Left renal cortex interstitium (tissue), 4 donors: ENCODE measurements around the gene VWA3B. TPM values are rescaled to one million over a fixed set of nuclear protein-coding genes. Genes with fewer than 3 reads are reported as not detected.
A peak's percentile ranks its signal among the peaks of the same experiment; 100 is the strongest.

ENCODE experiments used
- DNase-seq, 4 donors: peaks; one replicate each; pipeline ENCODE4 v3.0.0-alpha.2; 2013; ENCODE audit warnings: low read depth in 4 of 4, low spot score in 2 of 4, missing footprints in 1 of 4
- polyA plus RNA-seq, 4 donors: library from polyadenylated mRNA; unstranded; fragments of 120-200 nt; gene quantifications; one replicate each; pipeline ENCODE4 v1.2.1, GENCODE V29; 2013; ENCODE audit not compliant: insufficient read length in 4 of 4

Gene VWA3B
- polyA plus RNA-seq, 4 donors = 0.25 to 0.42 (median 0.36) TPM

DNA sequence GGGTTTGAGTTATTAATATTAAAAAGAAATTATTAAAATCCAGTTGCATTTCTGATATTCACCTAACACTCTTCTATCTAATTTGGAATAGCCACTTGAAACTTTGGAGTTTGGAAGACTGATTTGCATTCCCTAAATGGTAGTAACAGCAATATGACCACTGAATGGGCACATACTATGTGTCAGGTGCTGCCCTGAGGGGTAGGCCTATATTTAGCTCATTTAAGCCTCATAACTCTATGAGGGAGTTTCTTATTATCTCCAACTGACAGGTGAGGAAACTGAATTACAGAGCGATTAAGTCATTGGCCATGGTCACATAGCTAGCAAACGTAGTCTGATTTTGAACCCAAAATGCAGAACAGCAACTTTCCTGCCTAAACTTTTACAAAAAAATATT lies 77.3 kb downstream of the VWA3B start:
- DNase-seq = no peak

DNA sequence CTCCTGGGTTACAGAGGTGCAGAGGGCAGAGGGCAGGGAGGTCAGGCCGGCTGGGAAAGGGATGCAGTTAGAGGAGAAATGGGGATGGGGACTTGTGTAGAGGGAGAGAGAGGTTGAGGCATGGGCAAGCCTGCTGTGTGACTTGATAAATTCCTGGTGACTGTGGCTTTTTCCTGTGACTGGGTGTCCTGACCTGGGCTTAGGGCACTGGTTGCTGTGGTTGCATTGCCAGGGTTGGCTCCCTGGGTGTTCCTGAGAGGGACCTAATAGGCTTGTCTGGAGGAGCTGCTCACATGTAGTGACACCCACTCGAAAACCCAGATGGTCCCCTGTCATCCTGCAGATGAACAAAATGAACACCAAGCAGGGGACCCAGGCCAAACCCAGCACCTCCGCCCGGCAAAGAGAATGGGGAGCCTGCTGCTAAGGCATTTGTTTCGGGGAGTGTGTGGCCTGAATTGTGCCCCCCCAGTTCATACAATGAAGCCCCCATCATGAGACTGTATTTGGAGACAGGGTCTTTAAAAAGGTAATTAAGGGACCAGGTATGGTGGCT lies 78.6 kb downstream of the VWA3B start:
- DNase-seq = no peak

DNA sequence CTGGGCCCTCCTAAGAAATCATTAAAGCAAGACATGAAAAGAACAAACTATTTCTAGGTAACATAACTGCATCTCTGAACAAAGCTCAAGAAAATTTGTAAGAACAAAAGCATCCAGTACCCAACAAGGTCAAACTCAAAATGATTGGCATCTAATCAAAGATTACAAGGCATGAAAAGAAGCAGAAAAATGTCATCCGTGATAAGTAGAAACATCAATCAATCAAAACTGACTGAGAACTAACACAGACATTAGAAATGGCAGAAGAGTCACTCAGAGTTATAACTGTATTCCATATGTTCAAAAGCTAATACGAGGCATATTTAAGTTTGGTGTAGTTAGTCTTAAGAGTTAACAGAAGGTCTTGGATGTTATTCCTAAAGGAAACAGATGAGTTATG lies 80.9 kb downstream of the VWA3B start:
- DNase-seq = no peak

DNA sequence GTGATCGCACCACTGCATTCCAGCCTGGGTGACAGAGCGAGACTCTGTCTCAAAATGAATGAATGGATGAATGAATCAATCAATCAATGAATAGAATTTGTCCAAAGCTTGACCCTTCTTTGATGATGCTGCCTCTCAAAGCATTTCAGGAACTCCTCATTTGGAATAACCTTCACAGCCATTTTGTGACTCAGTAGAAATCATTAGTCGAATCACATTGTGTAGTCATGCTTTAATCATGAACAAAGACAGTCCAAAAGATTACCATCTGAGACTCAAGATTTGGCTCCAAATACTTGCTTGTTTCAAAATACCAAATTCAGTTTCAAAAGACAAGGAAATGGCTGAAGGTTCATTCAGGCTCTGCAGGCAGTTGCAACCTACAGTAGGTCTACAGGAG lies 83.1 kb downstream of the VWA3B start:
- DNase-seq = no peak

DNA sequence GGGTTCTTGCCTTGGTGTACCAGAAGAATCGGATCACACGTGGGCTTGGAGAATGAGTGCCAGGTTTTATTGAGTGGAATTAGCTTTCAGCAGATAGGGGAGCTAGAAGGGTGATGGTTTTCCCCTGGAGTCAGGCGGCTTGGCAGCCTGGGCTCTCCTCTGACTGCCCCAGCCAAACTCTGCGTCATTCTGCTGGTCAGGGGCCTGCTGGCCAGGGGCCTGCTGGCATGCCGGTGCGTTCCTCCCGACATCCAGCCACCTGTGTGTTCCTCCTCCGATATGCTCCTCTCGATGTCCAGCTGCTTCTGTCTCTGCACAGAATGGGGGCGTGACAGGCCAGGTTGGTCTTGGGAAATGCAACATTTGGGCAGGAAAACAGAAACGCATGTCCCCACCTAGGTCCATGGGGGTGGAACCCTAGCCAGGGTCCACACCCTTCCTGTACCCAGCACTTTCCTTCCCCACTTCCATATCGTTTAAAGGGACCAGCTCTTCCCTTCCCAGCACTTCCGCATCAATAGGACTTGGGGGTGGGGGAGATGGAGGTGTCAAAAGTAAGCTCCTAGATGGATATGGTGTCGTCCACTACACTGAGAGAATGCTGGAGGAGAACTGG lies 85.3 kb downstream of the VWA3B start:
- DNase-seq = no peak

DNA sequence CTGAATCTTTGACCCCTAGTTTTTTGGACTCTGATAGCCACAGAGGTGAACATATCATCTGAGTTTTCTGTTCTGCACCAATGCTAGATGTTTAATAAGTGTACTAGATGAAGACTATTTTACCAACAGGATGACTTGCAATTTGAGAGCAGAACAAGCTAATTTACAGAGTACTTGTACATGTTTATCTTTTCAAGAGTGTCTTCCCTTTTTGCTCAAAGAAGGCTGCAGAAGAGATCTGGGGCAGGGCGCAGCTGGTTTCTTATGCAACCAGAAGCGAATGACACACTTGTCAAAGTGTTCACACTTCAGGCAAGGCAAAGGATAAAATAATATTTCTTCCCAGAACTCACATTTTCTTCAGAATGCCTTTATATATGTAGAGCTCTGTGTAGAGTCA lies 86.0 kb downstream of the VWA3B start:
- DNase-seq = no peak

DNA sequence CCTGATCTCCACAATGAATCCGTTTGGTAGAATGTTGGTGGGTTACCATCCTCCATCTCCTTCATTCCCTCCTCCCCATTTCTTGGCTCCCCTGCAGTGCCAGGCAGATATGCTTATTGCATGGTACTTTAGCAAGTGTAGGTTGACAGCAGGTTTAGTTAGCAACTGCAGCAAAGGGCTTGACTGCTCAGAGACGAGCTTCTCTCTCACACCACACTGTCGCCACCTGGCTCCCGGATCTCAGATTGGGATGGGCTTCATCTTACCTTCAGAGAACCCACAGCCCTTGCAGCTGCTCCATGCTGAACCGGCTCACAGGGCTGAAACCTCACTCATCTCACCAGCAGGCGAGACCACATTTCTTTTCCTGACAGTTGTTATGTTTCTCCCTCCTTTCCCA lies 88.8 kb downstream of the VWA3B start:
- DNase-seq = no peak

DNA sequence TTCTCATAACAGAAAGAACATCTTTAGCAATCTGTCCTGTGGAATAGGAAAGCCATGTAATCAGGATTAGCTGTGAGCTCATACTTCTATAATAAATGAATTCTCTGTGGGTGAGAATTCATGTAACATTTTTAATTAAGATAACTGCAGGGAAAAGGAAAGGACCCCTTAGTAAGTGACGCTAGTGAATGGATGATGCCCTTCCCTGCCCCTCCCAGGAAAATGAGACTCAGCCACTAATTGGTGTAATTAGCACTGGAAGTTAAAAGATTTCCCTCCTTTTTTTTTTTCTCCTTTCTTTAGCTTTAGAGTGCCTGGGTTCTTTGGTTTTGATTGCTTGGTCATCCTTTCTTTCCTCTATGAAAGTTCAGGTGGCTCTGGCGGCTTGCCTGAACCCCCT lies 90.3 kb downstream of the VWA3B start:
- no peak for DNase-seq

DNA sequence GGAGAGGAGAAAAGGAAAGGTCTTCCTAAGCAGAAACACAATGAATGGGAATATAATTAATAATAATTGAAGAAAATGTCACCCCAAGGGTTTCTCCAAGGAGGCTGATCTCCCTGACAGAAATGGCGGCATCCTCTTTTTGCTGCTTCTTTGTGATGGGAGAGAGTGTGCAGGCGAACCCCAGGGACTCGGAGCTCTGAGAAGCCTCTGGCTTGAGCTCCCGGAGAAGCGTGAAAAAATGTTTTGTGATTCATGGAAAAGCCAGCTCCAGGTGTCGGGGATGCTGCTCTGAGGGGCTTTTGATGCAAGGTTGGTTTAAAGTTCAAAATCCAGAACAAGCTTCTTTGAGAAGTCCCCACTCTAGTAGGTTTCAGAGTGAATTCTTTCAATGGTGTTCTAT lies 91.0 kb downstream of the VWA3B start:
- DNase-seq = no peak

DNA sequence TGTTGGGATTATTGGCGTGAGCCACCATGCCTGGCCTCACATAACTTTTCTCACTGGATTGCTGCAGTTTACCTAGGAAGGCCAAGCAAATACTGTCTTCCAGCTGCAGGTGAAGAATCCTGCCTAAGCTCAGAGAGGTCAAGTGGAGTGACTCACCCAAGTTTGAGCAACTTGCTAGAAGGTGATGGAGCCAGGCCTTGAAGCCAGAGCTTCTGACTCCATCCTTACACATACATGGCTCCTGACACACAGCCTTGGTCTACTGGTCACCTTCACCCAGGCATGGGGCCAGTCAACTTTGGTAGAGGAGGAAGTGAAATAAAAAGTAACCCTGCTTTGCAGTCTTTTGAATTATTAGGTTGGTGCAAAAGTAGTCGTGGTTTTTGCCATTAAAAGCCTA lies 93.5 kb downstream of the VWA3B start:
- DNase-seq = no peak

DNA sequence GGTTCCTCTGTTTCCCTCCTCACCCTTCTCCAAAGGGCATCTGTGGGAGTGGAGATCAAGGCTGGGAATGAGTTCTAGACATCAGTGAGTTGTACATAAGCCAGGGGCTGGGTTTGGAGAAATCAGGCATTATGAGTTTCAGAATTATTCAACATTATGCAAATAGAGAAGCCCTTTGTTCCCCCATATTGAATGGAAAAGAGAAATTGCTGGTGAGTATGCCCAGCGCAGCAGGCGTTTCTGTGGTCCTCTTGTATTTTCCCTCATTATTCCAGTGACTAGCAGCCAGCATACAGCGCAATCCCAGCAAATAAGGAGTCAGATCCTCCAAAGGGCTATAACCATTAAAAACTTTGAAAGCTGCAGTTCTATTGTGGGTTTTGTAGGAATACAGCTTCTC lies 94.4 kb downstream of the VWA3B start:
- DNase-seq = no peak

DNA sequence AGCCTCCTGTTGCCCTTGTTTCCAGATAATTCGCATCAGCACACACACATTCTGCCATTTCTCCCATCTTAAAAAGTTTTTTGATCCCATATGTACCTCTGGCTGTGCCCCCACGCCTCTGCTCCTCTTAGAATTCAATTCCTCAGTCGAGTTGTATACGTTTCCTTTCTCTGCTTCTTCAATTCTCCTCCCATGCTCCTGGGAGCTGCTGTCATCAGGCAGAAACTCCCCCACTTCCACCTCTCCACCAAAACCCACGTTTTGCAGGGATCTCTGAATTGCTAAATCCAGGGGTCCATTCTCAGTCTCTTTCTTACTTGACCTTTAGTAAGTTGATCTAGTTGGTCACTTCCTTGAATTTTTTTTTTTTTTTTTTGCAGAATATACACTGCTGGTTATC lies 98.8 kb downstream of the VWA3B start:
- no peak for DNase-seq

DNA sequence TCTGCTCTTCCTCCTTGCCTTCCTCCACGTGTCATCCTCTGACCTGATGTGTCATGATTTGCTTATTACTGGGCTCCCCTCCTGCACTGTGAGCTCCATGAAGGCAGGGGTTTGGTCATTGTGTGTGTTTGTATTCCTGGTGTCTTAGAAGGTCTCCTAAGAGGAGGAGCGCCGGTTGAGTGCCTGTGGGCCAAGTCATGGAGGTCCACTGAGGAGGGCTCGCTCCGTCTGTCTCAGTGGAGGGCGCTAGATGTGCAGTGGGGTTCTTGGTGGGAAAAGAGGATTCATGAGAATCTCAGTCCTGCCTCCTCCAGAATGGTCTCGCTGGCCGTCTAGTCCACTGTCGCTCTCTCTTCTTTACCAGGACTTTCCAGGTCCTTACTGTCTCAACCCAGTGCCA lies 100.2 kb downstream of the VWA3B start:
- DNase-seq = no peak

DNA sequence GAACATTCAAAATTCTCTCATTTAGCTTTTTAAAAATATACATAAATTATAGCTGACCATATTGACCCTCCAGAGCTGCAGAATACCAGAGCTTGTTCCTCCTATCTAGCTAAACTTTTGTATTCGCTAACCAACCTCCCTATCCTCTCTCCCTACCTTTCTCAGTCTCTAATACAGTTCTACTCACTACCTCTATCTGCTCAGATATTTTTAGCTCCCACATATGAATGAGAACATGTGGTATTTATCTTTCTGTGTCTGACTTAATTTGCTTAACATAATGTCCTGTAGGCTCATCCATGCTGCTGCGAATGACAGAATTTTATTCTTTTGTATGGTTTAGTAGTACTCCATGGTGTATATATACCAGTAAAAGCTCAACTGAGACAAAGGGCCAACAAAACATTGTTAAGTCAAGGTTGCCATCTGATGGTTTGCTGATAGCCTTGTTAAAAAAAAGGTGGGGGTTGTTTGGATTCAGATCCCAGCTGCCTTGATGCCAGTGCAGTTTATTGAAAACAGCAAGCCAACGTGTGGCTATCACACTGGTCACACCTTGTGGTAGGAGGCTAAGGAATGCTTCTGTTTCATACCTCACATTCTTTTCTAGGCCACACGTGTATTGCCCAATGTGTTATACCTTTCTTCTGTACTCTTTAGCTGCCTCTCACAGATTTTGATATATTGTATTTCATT lies 101.5 kb downstream of the VWA3B start:
- no peak for DNase-seq

DNA sequence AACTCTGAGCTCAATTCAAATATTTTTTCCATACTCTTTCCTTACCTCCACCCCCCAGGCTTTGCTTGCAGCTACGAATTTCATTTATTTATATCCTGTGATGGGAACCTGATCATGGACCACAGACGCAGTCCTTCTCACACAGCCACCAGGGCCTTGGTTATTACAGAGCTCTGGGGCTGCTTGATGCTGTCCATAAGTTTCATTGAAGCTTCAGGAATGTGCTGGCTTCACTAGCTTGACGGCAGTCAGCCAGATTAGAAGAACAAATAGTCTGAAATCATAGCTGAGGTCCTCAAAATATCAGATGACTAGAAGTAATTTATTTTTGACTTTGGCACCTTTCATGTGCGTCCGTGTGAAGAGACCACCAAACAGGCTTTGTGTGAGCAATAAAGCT lies 104.9 kb downstream of the VWA3B start:
- DNase-seq = no peak

DNA sequence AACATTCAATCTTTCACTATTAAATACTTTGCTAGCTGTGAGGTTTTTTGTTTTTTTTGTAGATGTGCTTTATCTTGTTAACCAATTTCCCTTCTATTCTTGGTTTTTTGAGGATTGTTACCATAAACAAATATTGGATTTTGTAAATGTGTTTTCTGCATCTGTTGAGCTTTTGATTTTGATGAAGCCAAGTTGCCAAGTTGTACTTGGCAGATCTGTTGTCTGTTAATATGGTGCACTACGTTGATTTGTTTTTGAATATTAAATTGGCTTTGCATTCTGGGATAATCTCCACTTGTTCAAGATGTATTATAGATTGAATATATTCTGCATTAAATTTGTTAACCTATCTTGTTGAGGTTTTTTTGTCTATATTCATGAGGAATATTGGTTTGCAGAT lies 114.6 kb downstream of the VWA3B start:
- DNase-seq = no peak

DNA sequence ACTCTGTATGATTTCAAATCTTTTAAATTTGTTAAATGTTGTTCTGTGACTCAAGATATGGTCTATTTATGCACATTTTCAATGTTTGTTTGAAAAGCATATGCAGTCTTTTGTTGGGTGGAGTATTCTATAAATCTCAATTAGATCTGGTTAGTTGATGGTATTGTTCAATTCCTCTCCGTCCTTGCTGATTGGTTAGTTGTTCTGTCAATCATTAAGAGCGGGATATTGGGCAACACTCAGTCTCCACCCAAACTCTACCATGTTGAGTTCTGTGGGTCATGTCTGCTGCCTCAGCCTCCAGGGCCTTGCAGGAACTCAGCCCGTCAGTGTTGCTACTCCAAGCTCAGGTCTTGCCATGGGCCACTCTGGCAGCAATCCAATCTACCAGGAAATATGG lies 118.9 kb downstream of the VWA3B start:
- DNase-seq = no peak

DNA sequence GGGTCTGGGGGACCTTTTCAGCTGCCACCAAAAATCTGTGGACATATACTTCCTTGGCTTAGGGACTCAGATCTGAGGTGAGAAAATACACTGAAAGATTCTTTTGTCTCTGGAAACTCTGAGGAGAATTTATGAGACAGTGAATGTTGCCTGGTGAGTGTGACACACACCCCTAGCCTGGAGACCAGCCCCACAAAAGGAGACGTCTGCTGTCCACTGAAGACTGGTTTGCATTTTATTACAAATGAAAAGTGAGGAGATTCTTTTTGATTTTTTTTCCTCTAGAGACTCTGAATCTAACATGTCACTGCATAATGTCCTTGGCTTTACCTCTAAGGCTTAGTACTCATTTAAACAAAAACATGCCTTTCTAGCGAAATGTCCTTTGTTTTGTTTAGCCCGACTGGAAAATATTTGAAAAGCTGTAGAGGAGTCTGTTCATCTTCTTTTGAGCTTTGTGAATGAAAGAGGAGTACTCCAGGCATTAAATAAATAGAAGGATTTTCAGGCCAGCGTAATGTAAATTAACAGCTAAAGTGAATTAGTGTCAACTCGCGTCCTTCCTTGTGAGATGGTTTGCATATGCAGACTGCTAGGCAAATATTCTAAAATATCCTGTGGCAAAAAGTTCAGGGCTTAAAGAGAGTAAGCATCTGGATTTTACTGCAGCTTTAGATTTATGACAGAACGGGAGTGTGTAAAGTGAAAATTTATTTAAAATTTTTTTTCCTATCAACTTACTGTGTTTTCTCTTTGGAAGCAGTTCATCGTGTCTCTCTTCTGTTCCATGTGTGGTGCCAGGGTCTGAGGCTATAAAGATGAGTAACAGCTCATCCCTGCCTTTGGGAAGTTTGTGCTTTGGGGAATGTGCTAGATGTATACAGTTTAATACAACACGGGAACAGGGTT lies 125.4 kb downstream of the VWA3B start:
- DNase-seq = peak in 3 of 4 donors; percentile 17 to 23 (median 18)

DNA sequence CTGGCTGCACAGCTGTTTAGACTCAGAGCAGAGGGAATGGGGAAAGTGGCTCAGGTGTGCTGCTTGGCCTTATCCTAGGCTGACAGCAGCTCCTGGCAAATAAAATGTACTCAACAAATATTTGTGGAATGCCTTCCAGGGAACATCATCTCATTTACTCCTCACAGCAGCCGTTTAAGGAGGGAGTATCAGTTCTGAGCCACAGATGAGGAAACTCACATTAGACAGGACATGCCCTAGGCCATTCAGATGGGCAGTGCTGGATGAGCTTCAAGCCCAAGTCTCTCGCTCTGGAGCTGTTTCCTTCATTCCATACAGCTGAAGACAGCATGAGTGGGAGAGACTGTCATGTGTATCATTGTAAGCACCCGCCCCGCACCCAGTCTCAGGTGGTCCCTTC lies 129.6 kb downstream of the VWA3B start:
- DNase-seq = no peak

DNA sequence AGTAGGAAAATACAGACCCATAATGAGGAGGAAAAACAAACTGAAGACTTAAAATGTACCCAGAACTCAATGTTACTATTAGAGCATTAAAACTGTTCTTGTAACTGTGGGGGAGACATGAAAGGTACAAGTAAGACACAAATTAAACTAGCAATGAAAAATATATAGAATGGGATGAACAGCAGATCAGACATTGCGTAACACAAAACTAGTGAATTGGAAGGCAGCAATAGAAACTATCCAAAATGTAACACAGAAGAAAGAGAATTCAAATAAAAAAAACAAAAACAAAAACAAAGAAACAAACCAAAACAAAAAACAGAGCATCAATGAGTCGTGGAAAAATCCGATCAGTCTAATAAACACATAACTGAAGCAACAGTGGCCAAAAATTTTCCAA lies 132.2 kb downstream of the VWA3B start:
- DNase-seq = no peak

DNA sequence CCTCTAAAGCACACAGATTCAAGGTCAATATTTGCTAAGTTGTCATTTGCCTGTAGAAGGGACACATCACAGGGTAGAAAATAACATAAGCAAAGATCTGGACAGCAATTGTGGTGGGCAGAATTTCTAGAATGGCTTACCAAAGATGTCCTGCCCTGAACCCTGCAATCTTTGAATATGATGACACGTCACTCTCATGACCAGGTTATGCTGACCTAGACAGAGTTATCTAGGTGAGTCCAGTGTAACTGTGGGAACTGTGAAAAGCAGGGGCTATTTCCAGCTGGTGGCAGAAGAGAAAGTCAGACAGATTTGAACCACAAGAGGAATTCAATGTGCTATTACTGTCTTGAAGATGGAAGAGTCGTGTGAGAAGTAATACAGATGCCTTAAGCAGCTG lies 147.0 kb downstream of the VWA3B start:
- DNase-seq = no peak
